Activated gamma-delta T cell treated with anti-CD3 and anti-CD28 coated beads, Interleukin-2, amount 50 U/mL, for 16 hours (primary cell): ENCODE measurements around the gene S100A14.
"Not testable (repeated sequence)": the region's sequence is repeated elsewhere in the genome, so short reads cannot be mapped to it uniquely, and the experiment has no call there.

Experiments used
- DNase-seq: peaks from one replicate; pipeline ENCODE4 v3.0.0-alpha.2; 2020; ENCODE audit warnings: low read depth

The S100A14 gene

DNA sequence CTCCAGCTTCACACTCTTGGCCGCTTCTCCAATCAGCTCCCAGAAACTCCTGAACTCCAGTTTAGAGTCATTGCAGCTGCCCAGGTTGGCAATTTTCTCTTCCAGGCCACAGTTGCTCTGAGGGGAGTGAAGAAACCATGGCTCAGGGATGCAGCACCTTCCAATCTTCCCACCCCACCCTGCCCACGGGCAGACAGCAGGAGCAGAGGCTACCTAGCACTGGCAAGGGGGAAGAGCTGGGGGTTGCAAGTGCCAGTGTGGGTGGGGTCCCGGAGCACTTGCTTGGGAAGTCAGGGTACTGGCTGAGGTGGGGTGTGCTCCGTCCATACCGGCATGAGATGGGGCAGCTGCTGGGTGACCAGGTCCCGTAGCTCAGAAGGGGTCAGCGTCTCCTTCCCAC, 1.2 kb downstream of the S100A14 start:
- no peak for DNase-seq

DNA sequence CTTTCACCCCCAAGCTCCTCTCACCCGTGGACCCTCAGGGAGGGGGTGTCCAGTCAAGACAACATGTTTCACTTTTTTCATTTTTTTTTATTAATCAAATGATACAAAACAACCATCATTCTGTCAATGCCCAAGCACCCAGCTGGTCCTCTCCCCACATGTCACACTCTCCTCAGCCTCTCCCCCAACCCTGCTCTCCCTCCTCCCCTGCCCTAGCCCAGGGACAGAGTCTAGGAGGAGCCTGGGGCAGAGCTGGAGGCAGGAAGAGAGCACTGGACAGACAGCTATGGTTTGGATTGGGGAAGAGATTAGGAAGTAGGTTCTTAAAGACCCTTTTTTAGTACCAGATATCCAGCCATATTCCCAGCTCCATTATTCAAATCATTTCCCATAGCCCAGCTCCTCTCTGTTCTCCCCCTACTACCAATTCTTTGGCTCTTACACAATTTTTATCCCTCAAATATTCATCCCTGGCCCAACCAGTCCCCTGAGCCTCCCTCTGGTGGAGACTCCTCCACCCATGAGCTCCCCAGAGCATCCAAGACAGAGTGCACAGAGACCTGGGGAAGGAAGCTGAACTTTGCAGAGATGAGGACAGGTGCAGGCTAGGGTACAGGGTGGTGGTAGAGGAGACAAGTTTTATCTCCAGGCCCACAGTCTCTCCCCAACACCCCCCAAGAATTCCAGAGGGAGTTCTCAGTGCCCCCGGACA, 1.8 kb downstream of the S100A14 start:
- no peak for DNase-seq

GRCh38 chr1:153613406-153613805, 2.7 kb downstream of the S100A14 start:
- no peak for DNase-seq

GRCh38 chr1:153612755-153613331, 3.3 kb downstream of the S100A14 start, which contains the start of gene S100A16:
Gene S100A16 (minus strand): TSS chr1:153613137. CDS start chr1:153608151, 4,986 bp downstream.
- no peak for DNase-seq

DNA sequence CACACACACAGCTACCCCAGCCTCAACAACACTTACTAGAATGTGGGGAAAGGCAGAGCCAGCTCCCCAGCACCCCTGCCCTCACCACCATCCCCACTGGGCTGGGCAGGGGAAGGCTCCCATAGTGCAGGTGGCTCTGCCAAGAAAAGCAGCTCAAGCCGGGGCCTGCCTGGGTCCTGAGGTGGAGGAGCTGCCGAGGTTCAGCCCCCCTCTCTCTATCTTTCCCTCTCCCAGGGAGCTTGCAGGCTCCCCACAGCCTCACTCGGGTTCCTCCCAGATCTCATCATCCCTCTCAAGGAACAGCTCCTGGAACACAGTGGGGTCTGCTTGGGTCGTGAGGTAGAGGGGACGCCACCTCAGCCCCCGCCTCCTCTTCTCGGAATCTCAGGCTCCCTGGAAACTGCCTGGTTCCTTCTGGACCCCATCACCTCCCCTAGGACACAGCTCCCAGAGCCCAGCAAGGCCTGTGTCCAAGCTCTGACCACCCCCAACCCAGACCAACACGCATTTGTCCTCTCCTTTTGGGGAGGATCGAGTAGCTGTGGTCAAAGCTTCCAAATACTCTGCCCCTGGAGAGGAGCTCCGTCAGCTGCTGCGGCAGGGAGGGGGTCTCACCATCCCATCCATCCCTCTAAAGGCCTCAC, 3.9 kb downstream of the S100A14 start:
- no peak for DNase-seq

- no peak for DNase-seq
Observed at GRCh38 chr1:153611356-153611755, 4.8 kb downstream of the S100A14 start.

GRCh38 chr1:153610811-153611301, 5.3 kb downstream of the S100A14 start:
- no peak for DNase-seq

GRCh38 chr1:153610334-153610733, 5.8 kb downstream of the S100A14 start:
- DNase-seq: no peak

GRCh38 chr1:153609585-153609907, 6.6 kb downstream of the S100A14 start:
- DNase-seq: no peak

DNA sequence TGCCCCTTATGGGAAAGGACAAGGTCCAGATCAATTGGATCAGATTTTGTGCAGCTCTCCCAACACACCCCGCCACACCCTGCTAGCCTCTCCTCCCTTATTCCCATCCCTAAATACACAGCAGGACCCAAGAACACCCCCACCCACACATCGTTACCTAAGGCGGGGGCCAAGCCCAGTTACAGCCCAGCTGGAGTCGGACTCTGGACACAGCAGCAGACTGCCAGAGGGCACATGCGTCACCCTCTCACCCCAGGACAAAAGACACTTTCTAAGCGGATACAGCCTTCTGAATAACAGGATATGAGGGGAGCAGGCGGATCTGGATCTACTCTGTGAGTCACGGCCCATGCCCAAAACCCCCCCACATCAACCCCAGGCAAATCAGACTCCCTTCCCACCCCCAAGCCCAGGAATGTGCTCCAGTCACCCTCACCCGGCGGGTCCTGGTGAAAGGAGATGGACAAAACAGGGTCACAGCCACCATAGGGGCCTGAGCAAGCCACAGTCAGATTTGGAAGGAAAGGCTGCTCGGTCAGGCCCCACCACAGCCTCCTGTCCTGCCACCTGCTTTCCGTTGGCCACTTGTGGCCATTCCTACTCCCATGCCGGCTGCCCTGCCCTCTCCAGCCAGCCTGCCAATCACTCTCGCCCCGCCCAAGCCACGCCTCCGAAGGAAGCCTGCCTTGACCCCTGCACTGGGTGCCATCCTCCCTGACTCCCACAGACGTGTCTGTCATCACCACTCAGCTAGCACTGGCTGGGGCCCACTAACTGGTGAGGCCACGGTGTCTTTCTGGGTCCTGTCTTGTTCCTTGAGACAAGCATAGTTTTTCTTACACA, 7.2 kb downstream of the S100A14 start:
- DNase-seq: no peak

DNA sequence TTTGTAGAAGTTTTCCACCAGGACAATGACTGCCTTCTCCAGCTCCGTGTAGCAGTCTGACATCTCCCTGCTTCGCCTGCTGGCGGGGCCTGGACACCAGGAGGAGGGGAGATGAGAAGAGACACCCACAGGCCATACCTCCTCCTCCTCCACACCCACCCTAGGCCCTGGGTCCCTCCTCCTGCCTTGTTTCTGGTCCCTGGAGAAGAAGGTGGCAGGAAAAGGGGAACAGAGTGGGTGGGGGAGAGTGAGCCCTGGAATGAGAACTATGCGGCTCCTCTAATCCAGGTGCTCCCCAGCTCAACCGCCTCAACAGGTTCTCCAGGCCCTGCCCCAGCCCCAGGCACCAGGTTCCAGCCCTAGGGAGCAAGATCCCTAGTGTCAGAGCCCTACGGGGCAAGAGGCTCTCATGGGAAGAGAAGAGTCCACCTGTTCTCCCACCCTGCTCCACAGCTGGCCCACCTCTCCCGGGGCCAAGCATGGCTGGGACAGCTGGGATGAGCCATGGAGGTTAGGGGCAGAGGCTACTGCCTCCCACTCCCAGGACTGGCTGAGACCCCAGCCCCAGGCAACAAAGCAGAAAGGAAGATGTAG, 7.9 kb downstream of the S100A14 start:
- DNase-seq: no peak

DNA sequence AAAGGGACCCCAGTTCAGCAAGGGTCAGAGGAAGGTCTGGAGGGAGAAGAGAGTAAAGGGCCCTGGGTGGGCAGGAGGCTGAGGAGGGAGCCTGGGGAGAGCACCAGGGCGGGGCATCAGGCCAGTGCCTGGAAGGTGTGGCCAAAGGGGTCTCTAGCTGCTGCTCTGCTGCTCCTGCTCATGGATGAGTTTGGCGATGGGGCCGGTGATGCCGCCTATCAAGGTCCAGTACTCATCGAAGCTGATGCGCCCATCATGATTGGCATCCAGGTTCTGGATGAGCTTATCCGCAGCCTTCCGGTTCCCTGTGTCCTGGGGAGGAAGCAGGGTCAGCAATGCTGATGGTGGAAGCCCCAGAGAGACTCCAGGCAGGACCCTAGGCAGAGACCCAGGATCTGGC, 8.7 kb downstream of the S100A14 start:
- DNase-seq: no peak

GRCh38 chr1:153606194-153606593, 9.9 kb downstream of the S100A14 start:
- no peak for DNase-seq

DNA sequence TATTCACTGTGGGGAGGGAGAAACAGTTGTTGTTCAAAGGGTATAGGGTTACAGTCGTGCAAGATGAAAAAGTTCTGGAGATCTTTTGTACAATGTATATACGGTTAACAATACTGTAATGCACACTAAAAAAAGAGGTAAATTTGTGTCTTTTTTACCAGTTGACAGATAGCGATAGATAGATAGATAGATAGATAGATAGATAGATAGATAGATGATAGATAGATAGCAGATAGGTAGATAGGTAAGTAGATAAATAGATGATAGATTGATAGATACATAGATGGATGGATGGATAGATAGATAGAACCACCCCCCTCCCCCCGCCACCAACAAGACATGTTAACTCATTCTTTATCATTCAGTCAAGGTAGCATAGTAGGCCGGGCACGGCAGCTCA, 13.4 kb downstream of the S100A14 start:
- DNase-seq: no peak

GRCh38 chr1:153599847-153600246, 16.3 kb downstream of the S100A14 start:
- DNase-seq: no peak

GRCh38 chr1:153598309-153599172, 17.6 kb downstream of the S100A14 start:
- no peak for DNase-seq

- DNase-seq: no peak
Observed at GRCh38 chr1:153597206-153597605, 18.9 kb downstream of the S100A14 start.

- DNase-seq: no peak
Observed at GRCh38 chr1:153592748-153593147, 23.4 kb downstream of the S100A14 start.

DNA sequence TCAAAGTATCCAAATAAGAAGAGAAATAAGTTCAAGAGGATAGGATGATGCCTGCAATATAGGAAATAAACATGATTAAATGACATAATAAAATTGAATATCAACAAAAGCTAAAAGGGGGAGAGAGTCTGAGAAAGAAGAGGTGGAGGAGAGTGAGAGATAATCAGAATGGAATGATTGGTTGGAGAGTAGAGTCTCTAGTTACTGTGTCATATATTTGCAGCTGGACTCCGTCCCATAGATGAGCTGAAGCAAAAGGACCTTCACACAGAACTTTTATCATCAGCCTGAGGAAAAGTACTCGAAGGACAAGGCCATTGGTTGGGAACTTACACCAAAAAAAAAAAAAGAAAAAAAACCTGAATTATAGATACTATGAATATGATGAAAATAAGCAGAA, 27.6 kb downstream of the S100A14 start:
- DNase-seq: no peak

GRCh38 chr1:153588033-153588432, 28.1 kb downstream of the S100A14 start:
- not testable (repeated sequence) for DNase-seq

DNA sequence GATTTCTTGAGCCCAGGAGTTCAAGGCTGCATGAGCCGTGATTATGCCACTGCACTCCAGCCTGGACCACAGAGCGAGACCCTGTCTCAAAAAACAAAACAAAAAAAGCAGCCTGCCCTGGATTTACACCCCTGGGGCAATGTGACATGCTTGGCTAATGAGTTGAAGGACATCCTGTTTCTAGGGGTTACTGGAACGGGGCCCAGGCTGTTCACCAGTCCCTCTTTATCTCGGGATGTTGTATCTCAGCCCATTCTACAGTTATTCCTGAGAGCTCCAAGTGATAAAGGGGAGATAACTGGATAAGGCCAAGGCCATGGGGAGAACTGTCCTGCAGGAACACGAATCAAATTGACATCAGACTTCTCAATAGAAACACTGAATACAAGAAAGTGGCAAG, 28.8 kb downstream of the S100A14 start:
- DNase-seq: no peak
